Ovary (tissue), 3 donors: Measurements from ENCODE around the gene TMCC2.

Experiments
- POLR2A ChIP-seq: fragments of 450-650 bp; IDR thresholded peaks from one replicate; pipeline ENCODE4 v1.6.1; 2017; ENCODE audit warnings: antibody characterized with exemption, mild to moderate bottlenecking, moderate library complexity
- TF ChIP-seq, protein P1 (sequence below), 3 donors: fragments of 450-650 bp in 2 of 3; fragments of 200-600 bp in 1 of 3; IDR thresholded peaks; one replicate each; pipeline versions ENCODE4 v1.5.1 to v1.8.0; 2016 to 2022; ENCODE audit warnings: antibody characterized with exemption in 3 of 3, mild to moderate bottlenecking in 1 of 3
- donor health status: DM: no; HTN: no; CAD: no.

DNA sequence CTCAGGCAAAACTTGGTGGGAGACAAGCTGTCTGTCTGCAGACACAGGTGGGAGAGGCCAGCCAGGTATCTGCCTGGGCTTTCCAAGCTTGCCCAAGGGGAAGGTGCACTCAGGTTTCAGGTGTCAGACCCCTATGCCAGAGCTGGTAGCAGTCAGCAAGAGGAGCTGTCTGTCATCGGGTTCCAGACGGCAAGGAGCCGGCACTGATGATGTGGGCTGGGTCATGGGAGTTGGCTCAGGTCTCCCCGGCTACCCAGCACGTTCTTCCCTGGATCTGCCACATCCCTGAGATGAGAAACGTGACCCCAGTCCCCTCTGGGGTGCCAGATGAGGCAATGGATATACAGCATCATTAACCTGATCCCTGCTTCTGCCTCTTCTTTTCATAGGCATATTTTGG, 23.0 kb downstream of the TMCC2 start:
- no peak for TF ChIP-seq POLR2A
- TF ChIP-seq, protein P1, sequence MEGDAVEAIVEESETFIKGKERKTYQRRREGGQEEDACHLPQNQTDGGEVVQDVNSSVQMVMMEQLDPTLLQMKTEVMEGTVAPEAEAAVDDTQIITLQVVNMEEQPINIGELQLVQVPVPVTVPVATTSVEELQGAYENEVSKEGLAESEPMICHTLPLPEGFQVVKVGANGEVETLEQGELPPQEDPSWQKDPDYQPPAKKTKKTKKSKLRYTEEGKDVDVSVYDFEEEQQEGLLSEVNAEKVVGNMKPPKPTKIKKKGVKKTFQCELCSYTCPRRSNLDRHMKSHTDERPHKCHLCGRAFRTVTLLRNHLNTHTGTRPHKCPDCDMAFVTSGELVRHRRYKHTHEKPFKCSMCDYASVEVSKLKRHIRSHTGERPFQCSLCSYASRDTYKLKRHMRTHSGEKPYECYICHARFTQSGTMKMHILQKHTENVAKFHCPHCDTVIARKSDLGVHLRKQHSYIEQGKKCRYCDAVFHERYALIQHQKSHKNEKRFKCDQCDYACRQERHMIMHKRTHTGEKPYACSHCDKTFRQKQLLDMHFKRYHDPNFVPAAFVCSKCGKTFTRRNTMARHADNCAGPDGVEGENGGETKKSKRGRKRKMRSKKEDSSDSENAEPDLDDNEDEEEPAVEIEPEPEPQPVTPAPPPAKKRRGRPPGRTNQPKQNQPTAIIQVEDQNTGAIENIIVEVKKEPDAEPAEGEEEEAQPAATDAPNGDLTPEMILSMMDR (IDR thresholded peaks at IDR 0.05), result no peak
